ENCODE results near the gene CLCA2. TPM values are rescaled to one million over a fixed set of nuclear protein-coding genes. Genes with fewer than 3 reads are reported as not detected.

Gene CLCA2
- polyA plus RNA-seq, 1 donor from 2014 or later: not detected

- no peak overlapping the region for H3K4me3 ChIP-seq (ENCODE audit: low read length)
- no peaks in the 10 kb centered on the region for H3K36me3 ChIP-seq (ENCODE audit: insufficient read depth, low read length)
- no peaks in the 10 kb centered on the region for H3K27me3 ChIP-seq (ENCODE audit: insufficient read depth, low read depth, low read length)
- H2AFZ ChIP-seq (ENCODE audit: low read depth, low read length): no peak overlapping the region
- no peak overlapping the region for H3K9ac ChIP-seq (ENCODE audit: low read length)
- TF ChIP-seq EZH2 (IDR thresholded peaks at IDR 0.05; ENCODE audit: borderline replicate concordance, insufficient read depth, low read length, poor library complexity, severe bottlenecking) (no peak), CTCF (IDR thresholded peaks at IDR 0.05; ENCODE audit: poor library complexity, severe bottlenecking) (peak; percentile 37), RAD21 (conservative IDR thresholded peaks at IDR 0.05) (peak; percentile 39), SMC3 (conservative IDR thresholded peaks at IDR 0.05; ENCODE audit: poor library complexity) (peak; percentile 20)
- no peak overlapping the region for H3K4me2 ChIP-seq (ENCODE audit: low read length)
- no peaks in the 10 kb centered on the region for H4K20me1 ChIP-seq (ENCODE audit: insufficient read depth)
- no peaks in the 10 kb centered on the region for H3K9me3 ChIP-seq (ENCODE audit: low read length)
- H3F3A ChIP-seq (ENCODE audit: insufficient read depth, low read length, poor library complexity, severe bottlenecking): no peaks in the 10 kb centered on the region
- no peak overlapping the region for H3K27ac ChIP-seq (ENCODE audit: low read length)
- H3K9me2 ChIP-seq (ENCODE audit: insufficient read depth, low read length): no peaks in the 10 kb centered on the region
- H3K79me2 ChIP-seq (replicated peaks; ENCODE audit: insufficient read depth, low read length): no peaks in the 10 kb centered on the region
These were observed 4.6 kb upstream of the CLCA2 start for GRCh38 chr1:86419277-86419903.

DNA sequence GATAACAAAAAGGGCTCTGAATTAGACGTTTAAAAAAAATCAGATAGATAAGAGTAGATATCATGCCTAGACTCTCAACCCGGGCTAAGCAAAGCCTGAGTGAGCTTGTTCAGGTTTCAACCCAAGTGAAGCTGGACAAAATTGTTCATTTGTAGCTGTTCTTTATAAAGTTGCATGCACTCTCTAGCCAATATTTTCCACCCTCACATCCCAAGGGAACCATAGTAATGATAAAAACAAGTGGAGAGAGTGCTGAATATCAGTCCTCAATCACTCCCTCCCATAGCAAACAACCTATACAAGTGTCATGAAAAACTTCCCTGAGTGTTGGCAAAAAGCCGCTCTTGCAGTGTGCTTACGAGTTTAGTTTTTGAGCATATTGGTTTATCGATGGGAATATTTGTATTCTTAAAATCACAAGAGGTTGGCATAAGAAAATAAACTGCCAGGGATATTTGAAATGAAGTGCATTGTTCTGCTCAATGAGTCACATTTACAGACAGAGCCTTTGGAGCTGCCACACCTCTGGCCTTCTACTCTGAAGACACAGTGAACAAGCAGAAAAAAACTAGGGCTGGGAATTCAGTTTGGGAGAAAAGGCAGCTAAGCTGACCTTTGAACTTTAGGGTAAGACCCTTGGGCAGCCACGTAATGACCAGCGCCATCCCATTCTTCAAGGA lies 2.2 kb upstream of the CLCA2 start:
- Histone ChIP-seq H3K9ac (ENCODE audit: low read length) (no peak overlapping the region), H4K20me1 (ENCODE audit: insufficient read depth) (no peaks in the 10 kb centered on the region), H3K9me3 (ENCODE audit: low read length) (no peaks in the 10 kb centered on the region), H3K36me3 (ENCODE audit: insufficient read depth, low read length) (no peaks in the 10 kb centered on the region), H3K79me2 (replicated peaks; ENCODE audit: insufficient read depth, low read length) (no peaks in the 10 kb centered on the region), H3K27ac (ENCODE audit: low read length) (no peak overlapping the region), H3F3A (ENCODE audit: insufficient read depth, low read length, poor library complexity, severe bottlenecking) (no peaks in the 10 kb centered on the region), H2AFZ (ENCODE audit: low read depth, low read length) (no peak overlapping the region), H3K4me2 (ENCODE audit: low read length) (no peak overlapping the region), H3K9me2 (ENCODE audit: insufficient read depth, low read length) (no peaks in the 10 kb centered on the region), H3K4me3 (ENCODE audit: low read length) (no peak overlapping the region), H3K27me3 (ENCODE audit: insufficient read depth, low read depth, low read length) (no peaks in the 10 kb centered on the region)
- TF ChIP-seq POLR2AphosphoS5 (IDR thresholded peaks at IDR 0.05) (no peak), CTCF (IDR thresholded peaks at IDR 0.05; ENCODE audit: poor library complexity, severe bottlenecking) (no peak), EZH2 (IDR thresholded peaks at IDR 0.05; ENCODE audit: borderline replicate concordance, insufficient read depth, low read length, poor library complexity, severe bottlenecking) (no peak), TAF1 (IDR thresholded peaks at IDR 0.05; ENCODE audit: low read depth) (no peak), MXI1 (conservative IDR thresholded peaks at IDR 0.05; ENCODE audit: poor library complexity, severe bottlenecking) (no peak), EP300 (conservative IDR thresholded peaks at IDR 0.05; ENCODE audit: poor library complexity, severe bottlenecking) (no peak)
- TF ChIP-seq, protein P1, sequence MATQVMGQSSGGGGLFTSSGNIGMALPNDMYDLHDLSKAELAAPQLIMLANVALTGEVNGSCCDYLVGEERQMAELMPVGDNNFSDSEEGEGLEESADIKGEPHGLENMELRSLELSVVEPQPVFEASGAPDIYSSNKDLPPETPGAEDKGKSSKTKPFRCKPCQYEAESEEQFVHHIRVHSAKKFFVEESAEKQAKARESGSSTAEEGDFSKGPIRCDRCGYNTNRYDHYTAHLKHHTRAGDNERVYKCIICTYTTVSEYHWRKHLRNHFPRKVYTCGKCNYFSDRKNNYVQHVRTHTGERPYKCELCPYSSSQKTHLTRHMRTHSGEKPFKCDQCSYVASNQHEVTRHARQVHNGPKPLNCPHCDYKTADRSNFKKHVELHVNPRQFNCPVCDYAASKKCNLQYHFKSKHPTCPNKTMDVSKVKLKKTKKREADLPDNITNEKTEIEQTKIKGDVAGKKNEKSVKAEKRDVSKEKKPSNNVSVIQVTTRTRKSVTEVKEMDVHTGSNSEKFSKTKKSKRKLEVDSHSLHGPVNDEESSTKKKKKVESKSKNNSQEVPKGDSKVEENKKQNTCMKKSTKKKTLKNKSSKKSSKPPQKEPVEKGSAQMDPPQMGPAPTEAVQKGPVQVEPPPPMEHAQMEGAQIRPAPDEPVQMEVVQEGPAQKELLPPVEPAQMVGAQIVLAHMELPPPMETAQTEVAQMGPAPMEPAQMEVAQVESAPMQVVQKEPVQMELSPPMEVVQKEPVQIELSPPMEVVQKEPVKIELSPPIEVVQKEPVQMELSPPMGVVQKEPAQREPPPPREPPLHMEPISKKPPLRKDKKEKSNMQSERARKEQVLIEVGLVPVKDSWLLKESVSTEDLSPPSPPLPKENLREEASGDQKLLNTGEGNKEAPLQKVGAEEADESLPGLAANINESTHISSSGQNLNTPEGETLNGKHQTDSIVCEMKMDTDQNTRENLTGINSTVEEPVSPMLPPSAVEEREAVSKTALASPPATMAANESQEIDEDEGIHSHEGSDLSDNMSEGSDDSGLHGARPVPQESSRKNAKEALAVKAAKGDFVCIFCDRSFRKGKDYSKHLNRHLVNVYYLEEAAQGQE (IDR thresholded peaks at IDR 0.05; ENCODE audit: borderline replicate concordance): no peak

Measured in neural cell (in vitro differentiated cells).